GM12878 (cell line): ENCODE data around the gene NRG3. TPM values are rescaled to one million over a fixed set of nuclear protein-coding genes. Genes with fewer than 3 reads are reported as not detected.

Experiments
- ATAC-seq: fragments of 200-7000 bp; cut with Tn5 transposase; 3 replicates; pipeline ENCODE4 v1.9.1; 2020; ENCODE audit warnings: mild to moderate bottlenecking, moderate library complexity
- BruUV-seq: library from RNA; stranded (reverse); fragments of 400-500 nt; replicated peaks from 2 replicates; lab custom pipeline; 2021; lab: Mats Ljungman, UMichigan
- CTCF ChIA-PET: fragments of 300-600 bp; sonication (Branson Sonifier 250); formaldehyde crosslinking; extraction: SDS; loops from one replicate; lab custom pipeline; 2021; ENCODE audit warnings: inconsistent platforms; lab: Yijun Ruan, JAX
- POLR2A ChIA-PET: fragments of 350-600 bp; formaldehyde crosslinking; extraction: SDS; loops from one replicate; lab custom pipeline; 2021; ENCODE audit warnings: inconsistent platforms; lab: Charles Lee
- RAD21 ChIA-PET: fragments of 300-600 bp; sonication (Branson Sonifier 250); formaldehyde crosslinking; loops from one replicate; lab custom pipeline; 2023; ENCODE audit warnings: antibody characterized with exemption; ENCODE audit not compliant: unreplicated experiment; lab: Charles Lee
- SMC1A ChIA-PET: fragments of 300-600 bp; sonication (Branson Sonifier 250); formaldehyde crosslinking; loops from one replicate; lab custom pipeline; 2023; ENCODE audit not compliant: unreplicated experiment, uncharacterized antibody; lab: Charles Lee
- DNase-seq: peaks from one replicate; pipeline ENCODE4 v3.0.0-alpha.2; 2011; ENCODE audit warnings: low read depth, low spot score
- FAIRE-seq: peaks from 3 replicates; lab custom pipeline; 2011; peaks lifted over from hg19 to GRCh38; lab: Jason Lieb, UNC
- H2AFZ ChIP-seq: 2 replicates; pipeline ENCODE4 v1.6.0; 2011; ENCODE audit warnings: low read depth, low read length, control low read depth; ENCODE audit not compliant: control insufficient read depth
- H3K27ac ChIP-seq: 2 replicates; pipeline ENCODE4 v1.5.1; 2011; ENCODE audit warnings: control low read depth; ENCODE audit not compliant: control insufficient read depth, insufficient read depth
- H3K27me3 ChIP-seq, 2 experiments: replicated peaks in 1 of 2; 2 replicates each; pipeline versions ENCODE4 v1.6.0 to v1.6.1; 2011; ENCODE audit warnings: low read length in 1 of 2; ENCODE audit not compliant: control insufficient read depth in 2 of 2, insufficient read depth in 2 of 2
- H3K36me3 ChIP-seq, 2 experiments: 2 replicates each; pipeline ENCODE4 v1.5.1; 2011; ENCODE audit warnings: low read length in 1 of 2; ENCODE audit not compliant: control insufficient read depth in 2 of 2, insufficient read depth in 2 of 2
- H3K4me1 ChIP-seq: 2 replicates; pipeline ENCODE4 v1.6.1; 2011; ENCODE audit warnings: mild to moderate bottlenecking, low read length, moderate library complexity, mixed read lengths; ENCODE audit not compliant: control insufficient read depth, insufficient read depth
- H3K4me2 ChIP-seq: 2 replicates; pipeline ENCODE4 v1.6.0; 2011; ENCODE audit warnings: control low read depth; ENCODE audit not compliant: control insufficient read depth, insufficient read depth
- H3K4me3 ChIP-seq: fragments of 200-600 bp; sonication (generic); 2 replicates; pipeline ENCODE4 v1.5.1; 2016
- H3K79me2 ChIP-seq: 2 replicates; pipeline ENCODE4 v1.6.0; 2011; ENCODE audit warnings: low read length; ENCODE audit not compliant: control insufficient read depth, insufficient read depth
- H3K9ac ChIP-seq: 2 replicates; pipeline ENCODE4 v1.8.0; 2011; ENCODE audit warnings: low read length, control low read depth, mixed read lengths; ENCODE audit not compliant: control insufficient read depth, insufficient read depth
- H3K9me3 ChIP-seq: replicated peaks from 3 replicates; pipeline ENCODE4 v1.5.1; 2011; ENCODE audit warnings: mild to moderate bottlenecking, low read length; ENCODE audit not compliant: control insufficient read depth, insufficient read depth
- H4K20me1 ChIP-seq: 2 replicates; pipeline ENCODE4 v1.6.0; 2011; ENCODE audit not compliant: control insufficient read depth, insufficient read depth
- CHD1 ChIP-seq: IDR thresholded peaks from 2 replicates; pipeline ENCODE4 v1.6.1; 2012; ENCODE audit warnings: low read depth, low read length, improper control_type of control experiment
- REST ChIP-seq: IDR thresholded peaks from 2 replicates; pipeline ENCODE4 v1.6.1; 2012; ENCODE audit warnings: mild to moderate bottlenecking, low read depth, low read length
- SRF ChIP-seq, 2 experiments: IDR thresholded peaks; 2 replicates each; pipeline ENCODE4 v1.6.1; 2011; ENCODE audit warnings: low read depth in 2 of 2, low read length in 2 of 2, mild to moderate bottlenecking in 1 of 2, moderate library complexity in 1 of 2
- SUZ12 ChIP-seq: fragments of 200-600 bp; sonication (generic); IDR thresholded peaks from one replicate; pipeline ENCODE4 v1.6.1; 2018; ENCODE audit warnings: antibody characterized with exemption, mild to moderate bottlenecking; ENCODE audit not compliant: unreplicated experiment
- WGBS: methylation state at CpG from one replicate; pipeline ENCODE4 v1.1.6; 2016; ENCODE audit warnings: low lambda C conversion rate; ENCODE audit not compliant: insufficient replicate concordance, insufficient coverage; ENCODE audit errors: missing lambda C conversion rate; 5-methylcytosine and 5-hydroxymethylcytosine counted together
- in situ Hi-C: fragments of 300-500 bp; cut with MboI; formaldehyde crosslinking; loops from 9 replicates; pipeline ENCODE4 v1.14.3; 2018; ENCODE audit warnings: mixed read lengths
- intact Hi-C: fragments of 100-400 bp; cut with micrococcal nuclease; formaldehyde crosslinking; loops from one replicate; pipeline ENCODE4 v1.14.2; 2022; ENCODE audit not compliant: unreplicated experiment
- polyA plus RNA-seq, 11 experiments: library from polyadenylated mRNA; depleted of rRNA in 4 of 11; unstranded in 6 of 11; stranded (reverse) in 5 of 11; fragments of >200 nt; fragmentation: Nextera tagmentation in 4 of 11; fragmentation: Illumina TruSeq in 1 of 11; extraction: Ambion mirVana in 4 of 11; extraction: Trizol in 1 of 11; gene quantifications; 1 replicate in 1 of 11; 2 replicates in 10 of 11; pipeline versions ENCODE4 v1.2.1 to v1.2.3, GENCODE V29; 2011 to 2016; ENCODE audit warnings: inconsistent platforms in 2 of 11, missing spikeins in 2 of 11, low read depth in 1 of 11
- total RNA-seq, 4 experiments: library from RNA; depleted of rRNA in 3 of 4; stranded (reverse); fragments of >200 nt in 3 of 4; fragmentation: Illumina TruSeq in 1 of 4; extraction: Trizol in 1 of 4; gene quantifications; 2 replicates each; pipeline versions ENCODE4 v1.2.1 to v1.2.3, GENCODE V29; 2013 to 2021

The NRG3 gene
- total and polyA plus RNA-seq, 10 of the 15 experiments (the other 5 are each of a cell fraction or from before 2014, with no cell fraction given) = 0.03 to 0.41 (median 0.17) TPM; not detected in 3

- no peak for ATAC-seq
- BruUV-seq = no TSS peak
Observed at GRCh38 chr10:82827901-82828300, 952.9 kb downstream of the NRG3 start.

More at GRCh38 chr10:82827901-82828300, 952.9 kb downstream of the NRG3 start:
- 10% methylated on average over 4 of the region's 4 CpGs for WGBS
- ChIA-PET CTCF (no interaction called here), POLR2A (no interaction called here), SMC1A (interaction anchor here (1.6 kb wide), 1 partner anchor 13 kb away, joined by 3 read pairs; no protein-coding TSS in a partner anchor), RAD21 (no interaction called here)
- Histone ChIP-seq H3K36me3 (no peaks in the 10 kb centered on the region), H3K27ac (no peak overlapping the region), H3K4me1 (no peaks in the 10 kb centered on the region), H3K9me3 (no peaks in the 10 kb centered on the region), H3K4me2 (no peak overlapping the region), H3K4me3 (no peak overlapping the region), H2AFZ (no peak overlapping the region), H3K79me2 (no peaks in the 10 kb centered on the region), H4K20me1 (no peaks in the 10 kb centered on the region), H3K27me3 (no peaks in the 10 kb centered on the region), H3K9ac (no peak overlapping the region)
- FAIRE-seq = no peak
- in situ Hi-C loops (no loop called here), intact Hi-C loops (no loop called here)
- no peak for DNase-seq
- TF ChIP-seq SUZ12 (no peak), CHD1 (no peak), SRF (IDR thresholded peaks at IDR 0.05; ENCODE audit: low read depth in 2 of 2, low read length in 2 of 2) (no peak), REST (no peak)
